ENCODE measurements around the gene CYREN. TPM values are rescaled to one million over a fixed set of nuclear protein-coding genes. Genes with fewer than 3 reads are reported as not detected.
"Not testable (repeated sequence)": the region's sequence is repeated elsewhere in the genome, so short reads cannot be mapped to it uniquely, and the experiment has no call there.

Gene CYREN
- total and polyA plus RNA-seq, 2 of the 13 experiments (the other 11 are each of a cell fraction or from before 2014, with no cell fraction given) = 20.7 to 60.7 TPM

DNA sequence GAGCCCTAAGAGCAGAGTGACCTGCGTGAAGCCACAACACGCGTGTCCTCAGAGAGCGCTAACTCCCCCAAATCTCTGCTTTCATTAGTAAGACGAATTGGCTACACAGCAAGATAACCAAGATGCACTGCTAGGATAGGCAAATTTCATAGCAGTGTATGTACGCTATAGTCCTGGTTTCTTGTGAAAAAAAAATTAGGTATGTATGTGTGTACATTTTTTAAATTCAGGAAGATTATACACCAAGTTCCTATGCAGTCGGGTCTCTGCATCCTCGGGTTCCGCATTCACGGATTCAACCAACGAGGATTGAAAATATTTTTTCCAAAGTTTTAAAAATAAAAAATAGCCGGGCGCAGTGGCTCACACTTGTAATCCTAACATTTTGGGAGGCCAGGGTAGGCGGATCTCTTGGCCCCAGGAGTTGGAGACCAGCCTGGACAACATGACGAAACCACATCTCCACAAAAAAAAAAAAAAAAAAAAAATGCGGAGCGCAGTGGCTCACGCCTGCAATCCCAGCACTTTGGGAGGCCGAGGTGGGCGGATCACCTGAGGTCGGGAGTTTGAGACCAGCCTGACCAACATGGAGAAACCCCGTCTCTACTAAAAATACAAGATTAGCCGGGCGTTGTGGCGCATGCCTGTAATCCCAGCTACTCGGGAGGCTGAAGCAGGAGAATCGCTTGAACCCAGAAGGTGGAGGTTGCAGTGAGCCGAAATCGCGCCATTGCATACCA lies 41.6 kb upstream of the CYREN start:
- ATAC-seq; CTCF ChIA-PET (ENCODE audit: low intra/inter-chr PET ratio, low total read pairs); H3K27me3 ChIP-seq (ENCODE audit: control insufficient read depth in 1 of 2, insufficient read depth in 2 of 2, low read length in 2 of 2); H3K9me3 ChIP-seq (ENCODE audit: low read length); FAIRE-seq; H3K79me2 ChIP-seq (ENCODE audit: insufficient read depth, low read length); H3K36me3 ChIP-seq (replicated peaks in 1 of 2; ENCODE audit: control insufficient read depth in 1 of 2, insufficient read depth in 2 of 2, low read length in 2 of 2); H4K20me1 ChIP-seq (ENCODE audit: insufficient read depth, low read length); DNase-seq (ENCODE audit: low spot score); BruUV-seq (replicated peaks): not testable (repeated sequence)
- Histone ChIP-seq H3K27ac (ENCODE audit: extremely low read length, insufficient read depth, low read length) (peak overlapping the region; percentile 39), H3K9ac (ENCODE audit: insufficient read depth, low read depth, low read length) (peak overlapping the region; percentile 70), H3K4me1 (ENCODE audit: insufficient read depth, low read length) (peaks cover 61% of the 10 kb centered on the region), H3K4me2 (ENCODE audit: low read depth, low read length) (peak overlapping the region; percentile 96), H2AFZ (ENCODE audit: low read length) (peak overlapping the region; percentile 70), H3K4me3 (replicated peaks in 1 of 3; ENCODE audit: insufficient read depth in 1 of 3, low read depth in 2 of 3, low read length in 3 of 3) (peak overlapping the region; percentile 86 to 98 (median 96))
- in situ Hi-C loops (cut with HindIII; ENCODE audit: extremely low pct_ligation_motif_present, low pct_unique_long_range_greater_than_20kb) = loop anchor here (5.0 kb wide), 1 partner anchor 35 kb away; no protein-coding TSS in a partner anchor
- intact Hi-C loops (cut with micrococcal nuclease; ENCODE audit: unreplicated experiment) = loop anchor here (2.0 to 5.0 kb wide), 2 partner anchors 39 to 40 kb away; no protein-coding TSS in a partner anchor
- TF ChIP-seq, protein P1, sequence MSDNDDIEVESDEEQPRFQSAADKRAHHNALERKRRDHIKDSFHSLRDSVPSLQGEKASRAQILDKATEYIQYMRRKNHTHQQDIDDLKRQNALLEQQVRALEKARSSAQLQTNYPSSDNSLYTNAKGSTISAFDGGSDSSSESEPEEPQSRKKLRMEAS (IDR thresholded peaks at IDR 0.05) = 0 out of 2 replicates have a peak, but pooled peaks have one; percentile 2
- TF ChIP-seq HMG20A (CRISPR knock-in tag; IDR thresholded peaks at IDR 0.05; ENCODE audit: borderline replicate concordance) = 0 out of 2 replicates have a peak, but pooled peaks have one; percentile 13
- 0 out of 2 replicates have a peak, but pooled peaks have one; percentile 34 for TF ChIP-seq CHD4 (IDR thresholded peaks at IDR 0.05; ENCODE audit: borderline replicate concordance, low read length)
- peak; percentile 51 for TF ChIP-seq GATAD2A (CRISPR knock-in tag; IDR thresholded peaks at IDR 0.05)
- TF ChIP-seq, protein P2, sequence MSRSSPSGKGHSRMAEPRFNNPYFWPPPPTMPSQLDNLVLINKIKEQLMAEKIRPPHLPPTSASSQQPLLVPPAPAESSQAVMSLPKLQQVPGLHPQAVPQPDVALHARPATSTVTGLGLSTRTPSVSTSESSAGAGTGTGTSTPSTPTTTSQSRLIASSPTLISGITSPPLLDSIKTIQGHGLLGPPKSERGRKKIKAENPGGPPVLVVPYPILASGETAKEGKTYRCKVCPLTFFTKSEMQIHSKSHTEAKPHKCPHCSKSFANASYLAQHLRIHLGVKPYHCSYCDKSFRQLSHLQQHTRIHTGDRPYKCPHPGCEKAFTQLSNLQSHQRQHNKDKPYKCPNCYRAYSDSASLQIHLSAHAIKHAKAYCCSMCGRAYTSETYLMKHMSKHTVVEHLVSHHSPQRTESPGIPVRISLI (CRISPR knock-in tag; IDR thresholded peaks at IDR 0.05; ENCODE audit: borderline replicate concordance) = peak; percentile 59; the same call in 1 of the 2 replicates
- TF ChIP-seq, protein P3, sequence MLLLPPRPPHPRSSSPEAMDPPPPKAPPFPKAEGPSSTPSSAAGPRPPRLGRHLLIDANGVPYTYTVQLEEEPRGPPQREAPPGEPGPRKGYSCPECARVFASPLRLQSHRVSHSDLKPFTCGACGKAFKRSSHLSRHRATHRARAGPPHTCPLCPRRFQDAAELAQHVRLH (CRISPR knock-in tag; IDR thresholded peaks at IDR 0.05; ENCODE audit: borderline replicate concordance, low read depth) = 0 out of 2 replicates have a peak, but pooled peaks have one; percentile 0
- 25% methylated on average over 30 of the region's 30 CpGs for WGBS (ENCODE audit: low lambda C conversion rate)
- POLR2A ChIA-PET = interaction anchor here (1.0 to 2.1 kb wide), 4 partner anchors 35 to 43 kb away, joined by 3 to 12 read pairs (median 4); partner anchors contain the start of gene CYREN
